WTC11 (cell line): Measurements from ENCODE around the gene CNOT10. TPM values are rescaled to one million over a fixed set of nuclear protein-coding genes. Genes with fewer than 3 reads are reported as not detected.

Source experiments
- ATAC-seq: fragments of 200-7000 bp; cut with Tn5 transposase; 2 replicates; pipeline ENCODE4 v1.10.0; 2021; ENCODE audit warnings: mild to moderate bottlenecking, moderate library complexity
- CTCF ChIA-PET: fragments of 300-600 bp; sonication (Branson Sonifier 250); formaldehyde crosslinking; loops from one replicate; lab custom pipeline; 2021; ENCODE audit warnings: antibody characterized with exemption; lab: Charles Lee
- POLR2A ChIA-PET: fragments of 350-600 bp; sonication (Branson Sonifier 250); formaldehyde crosslinking; loops from one replicate; lab custom pipeline; 2021; ENCODE audit warnings: antibody characterized with exemption; lab: Charles Lee
- DNase-seq: peaks from one replicate; pipeline ENCODE4 v3.0.0; 2021; ENCODE audit warnings: low spot score
- H3K27ac Mint-ChIP-seq: 2 replicates; pipeline ENCODE4 v1.8.0; 2021; ENCODE audit warnings: mixed read lengths
- H3K27me3 Mint-ChIP-seq: 2 replicates; pipeline ENCODE4 v1.8.0; 2021; ENCODE audit warnings: low read depth, mild to moderate bottlenecking, moderate library complexity, mixed read lengths
- H3K36me3 Mint-ChIP-seq: 2 replicates; pipeline ENCODE4 v1.8.0; 2021; ENCODE audit warnings: mixed read lengths
- H3K4me1 Mint-ChIP-seq: 2 replicates; pipeline ENCODE4 v1.8.0; 2022; ENCODE audit warnings: mixed read lengths
- H3K4me3 Mint-ChIP-seq: 2 replicates; pipeline ENCODE4 v1.8.0; 2021; ENCODE audit warnings: mild to moderate bottlenecking, moderate library complexity, mixed read lengths
- H3K9me3 Mint-ChIP-seq: 2 replicates; pipeline ENCODE4 v1.8.0; 2021; ENCODE audit warnings: mixed read lengths
- ATF1 ChIP-seq: sonication (generic); formaldehyde crosslinking; IDR thresholded peaks from 2 replicates; pipeline ENCODE4 v1.8.1; 2023; ENCODE audit warnings: mild to moderate bottlenecking, moderate library complexity, missing genetic modification reagents
- ATF6 ChIP-seq: sonication (generic); formaldehyde crosslinking; IDR thresholded peaks from 2 replicates; pipeline ENCODE4 v1.8.1; 2023; ENCODE audit warnings: mild to moderate bottlenecking, missing genetic modification reagents
- E2F1 ChIP-seq: sonication (generic); formaldehyde crosslinking; IDR thresholded peaks from 2 replicates; pipeline ENCODE4 v1.8.0; 2022; ENCODE audit warnings: mild to moderate bottlenecking, missing genetic modification reagents
- E2F4 ChIP-seq: sonication (generic); formaldehyde crosslinking; IDR thresholded peaks from 2 replicates; pipeline ENCODE4 v1.8.1; 2022; ENCODE audit warnings: low read depth, mild to moderate bottlenecking, moderate library complexity, missing genetic modification reagents, borderline replicate concordance
- ESRRA ChIP-seq: sonication (generic); formaldehyde crosslinking; IDR thresholded peaks from 2 replicates; pipeline ENCODE4 v1.8.1; 2022; ENCODE audit warnings: mild to moderate bottlenecking, missing genetic modification reagents, borderline replicate concordance
- FOXJ3 ChIP-seq: sonication (generic); formaldehyde crosslinking; IDR thresholded peaks from 2 replicates; pipeline ENCODE4 v1.9.0; 2021; ENCODE audit warnings: missing genetic modification reagents, mild to moderate bottlenecking, borderline replicate concordance
- JUN ChIP-seq: sonication (generic); formaldehyde crosslinking; IDR thresholded peaks from 2 replicates; pipeline ENCODE4 v1.8.0; 2023; ENCODE audit warnings: mild to moderate bottlenecking, missing genetic modification reagents
- KAT7 ChIP-seq: sonication (generic); formaldehyde crosslinking; IDR thresholded peaks from 2 replicates; pipeline ENCODE4 v1.8.1; 2023; ENCODE audit warnings: missing genetic modification reagents, mild to moderate bottlenecking, borderline replicate concordance
- MXD4 ChIP-seq: fragments of 250-450 bp; sonication (Bioruptor Pico); IDR thresholded peaks from 2 replicates; pipeline ENCODE4 v1.8.0; 2021; ENCODE audit warnings: mild to moderate bottlenecking, moderate library complexity, borderline replicate concordance
- NR3C1 ChIP-seq: sonication (generic); formaldehyde crosslinking; conservative IDR thresholded peaks from 2 replicates; pipeline ENCODE4 v1.8.1; 2023; ENCODE audit warnings: low read depth, mild to moderate bottlenecking, missing genetic modification reagents
- OVOL2 ChIP-seq: fragments of 250-450 bp; sonication (Bioruptor Pico); IDR thresholded peaks from 2 replicates; pipeline ENCODE4 v1.9.0; 2021; ENCODE audit warnings: mild to moderate bottlenecking, borderline replicate concordance
- PRDM15 ChIP-seq: sonication (generic); formaldehyde crosslinking; IDR thresholded peaks from 2 replicates; pipeline ENCODE4 v1.8.0; 2022; ENCODE audit warnings: missing genetic modification reagents
- TCF7 ChIP-seq: sonication (generic); formaldehyde crosslinking; IDR thresholded peaks from 2 replicates; pipeline ENCODE4 v1.8.0; 2022; ENCODE audit warnings: mild to moderate bottlenecking, low read depth, missing genetic modification reagents, moderate library complexity
- TEAD1 ChIP-seq: sonication (generic); formaldehyde crosslinking; IDR thresholded peaks from 2 replicates; pipeline ENCODE4 v1.8.0; 2022; ENCODE audit warnings: mild to moderate bottlenecking, missing genetic modification reagents
- ZBTB21 ChIP-seq: sonication (generic); formaldehyde crosslinking; IDR thresholded peaks from 2 replicates; pipeline ENCODE4 v1.8.1; 2023; ENCODE audit warnings: mild to moderate bottlenecking, missing genetic modification reagents, borderline replicate concordance
- ZNF121 ChIP-seq: sonication (generic); formaldehyde crosslinking; IDR thresholded peaks from 2 replicates; pipeline ENCODE4 v1.8.0; 2023; ENCODE audit warnings: missing genetic modification reagents
- ZNF396 ChIP-seq: fragments of 250-450 bp; sonication (Bioruptor Pico); IDR thresholded peaks from 2 replicates; pipeline ENCODE4 v1.8.0; 2021; ENCODE audit warnings: mild to moderate bottlenecking, moderate library complexity, borderline replicate concordance
- ZNF532 ChIP-seq: fragments of 250-450 bp; sonication (Bioruptor Pico); IDR thresholded peaks from 2 replicates; pipeline ENCODE4 v1.9.0; 2021; ENCODE audit warnings: mild to moderate bottlenecking, borderline replicate concordance
- total RNA-seq: library from RNA; stranded (reverse); gene quantifications from 3 replicates; pipeline ENCODE4 v1.2.3, GENCODE V29; 2021

The CNOT10 gene
- total RNA-seq, 1 experiment from 2014 or later: 38.7 TPM

- no peak for TF ChIP-seq PRDM15 (CRISPR knock-in tag)
Measured at GRCh38 chr3:32686713-32687112, 1.7 kb downstream of the CNOT10 start (continued).

- H3K4me3 Mint-ChIP-seq: no peak overlapping the region
- POLR2A ChIA-PET: no interaction called here
- H3K36me3 Mint-ChIP-seq: peaks cover 11% of the 10 kb centered on the region
- no peaks in the 10 kb centered on the region for H3K9me3 Mint-ChIP-seq
- no peak overlapping the region for H3K27ac Mint-ChIP-seq
- no peak for DNase-seq
- no peaks in the 10 kb centered on the region for H3K27me3 Mint-ChIP-seq
- ATAC-seq: no peak
- peaks cover 7% of the 10 kb centered on the region for H3K4me1 Mint-ChIP-seq
- no peak for TF ChIP-seq ZNF532 (CRISPR knock-in tag)
- no peak for TF ChIP-seq KAT7
- no peak for TF ChIP-seq ZNF121 (CRISPR knock-in tag)
- TF ChIP-seq E2F1: no peak
- TF ChIP-seq ZBTB21: no peak
- TF ChIP-seq TEAD1 (CRISPR knock-in tag): no peak
- no peak for TF ChIP-seq OVOL2
- TF ChIP-seq E2F4 (CRISPR knock-in tag): no peak
- TF ChIP-seq FOXJ3 (CRISPR knock-in tag): no peak
- TF ChIP-seq ATF1 (CRISPR knock-in tag): no peak
- no peak for TF ChIP-seq ZNF396
- TF ChIP-seq ATF6 (CRISPR knock-in tag): no peak
- no peak for TF ChIP-seq NR3C1 (CRISPR knock-in tag)
- TF ChIP-seq TCF7: no peak
- TF ChIP-seq MXD4: no peak
- TF ChIP-seq ESRRA (CRISPR knock-in tag): no peak
- TF ChIP-seq JUN (CRISPR knock-in tag): no peak
- CTCF ChIA-PET: no interaction called here
Measured at GRCh38 chr3:32691847-32692246, 6.9 kb downstream of the CNOT10 start.
